ENCODE measurements around the gene THYN1. TPM values are rescaled to one million over a fixed set of nuclear protein-coding genes. Genes with fewer than 3 reads are reported as not detected.
A peak's percentile ranks its signal among the peaks of the same experiment; 100 is the strongest.

Gene THYN1
- total and polyA plus RNA-seq, 2 of the 13 experiments (the other 11 are each of a cell fraction or from before 2014, with no cell fraction given): 36.1 to 87.6 TPM

GRCh38 chr11:134272381-134273316, 19.5 kb upstream of the THYN1 start:
- BruUV-seq (replicated peaks): no TSS peak
- in situ Hi-C loops (cut with HindIII; ENCODE audit: extremely low pct_ligation_motif_present, low pct_unique_long_range_greater_than_20kb): no loop called here
- Histone ChIP-seq H3K4me2 (ENCODE audit: low read depth, low read length) (peak overlapping the region; percentile 18; the same call in 1 of the 2 replicates), H3K36me3 (replicated peaks in 1 of 2; ENCODE audit: control insufficient read depth in 1 of 2, insufficient read depth in 2 of 2, low read length in 2 of 2) (no peaks in the 10 kb centered on the region), H2AFZ (ENCODE audit: low read length) (no peak overlapping the region), H3K27me3 (ENCODE audit: control insufficient read depth in 1 of 2, insufficient read depth in 2 of 2, low read length in 2 of 2) (peaks cover 5 to 44% of the 10 kb centered on the region in 2 experiments), H3K27ac (ENCODE audit: extremely low read length, insufficient read depth, low read length) (no peak overlapping the region), H3K9me3 (ENCODE audit: low read length) (no peaks in the 10 kb centered on the region), H3K4me3 (replicated peaks in 1 of 3; ENCODE audit: insufficient read depth in 1 of 3, low read depth in 2 of 3, low read length in 3 of 3) (no peak overlapping the region), H3K4me1 (ENCODE audit: insufficient read depth, low read length) (peaks cover 20% of the 10 kb centered on the region), H3K9ac (ENCODE audit: insufficient read depth, low read depth, low read length) (no peak overlapping the region), H3K79me2 (ENCODE audit: insufficient read depth, low read length) (no peaks in the 10 kb centered on the region), H4K20me1 (ENCODE audit: insufficient read depth, low read length) (no peaks in the 10 kb centered on the region)
- ATAC-seq: peak; percentile 85
- WGBS (ENCODE audit: low lambda C conversion rate): 24% methylated on average over 18 of the region's 18 CpGs
- ChIA-PET POLR2A (interaction anchor here (0.9 kb wide), 1 partner anchor 48 kb away, joined by 3 read pairs; the partner anchor contains the start of gene VPS26B), CTCF (ENCODE audit: low intra/inter-chr PET ratio, low total read pairs) (no interaction called here)
- DNase-seq (ENCODE audit: low spot score): peak; percentile 87
- peak; percentile 93 for FAIRE-seq
- intact Hi-C loops (cut with micrococcal nuclease; ENCODE audit: unreplicated experiment): no loop called here
- TF ChIP-seq ARID4A (CRISPR knock-in tag; IDR thresholded peaks at IDR 0.05; ENCODE audit: borderline replicate concordance) (peak; percentile 50; the same call in 1 of the 2 replicates), XRCC5 (optimal IDR thresholded peaks at IDR 0.05; ENCODE audit: low read length) (peak; percentile 13), MLX (CRISPR knock-in tag; IDR thresholded peaks at IDR 0.05) (peak; percentile 76), FOSL2 (CRISPR knock-in tag; IDR thresholded peaks at IDR 0.05) (peak; percentile 55), CBX1 (IDR thresholded peaks at IDR 0.05; ENCODE audit: low read depth) (no peak), KAT8 (CRISPR knock-in tag; IDR thresholded peaks at IDR 0.05) (peak; percentile 54; the same call in 1 of the 2 replicates), SMAD9 (CRISPR knock-in tag; IDR thresholded peaks at IDR 0.05) (no peak), ZGPAT (CRISPR knock-in tag; IDR thresholded peaks at IDR 0.05) (peak; percentile 72; the same call in 1 of the 2 replicates), ZFP37 (CRISPR knock-in tag; IDR thresholded peaks at IDR 0.05; ENCODE audit: borderline replicate concordance) (no peak), ZNF609 (CRISPR knock-in tag; IDR thresholded peaks at IDR 0.05; ENCODE audit: borderline replicate concordance) (peak; percentile 70)
